PC-9 (cell line): Measurements from ENCODE around the gene EXOSC7. TPM values are rescaled to one million over a fixed set of nuclear protein-coding genes. Genes with fewer than 3 reads are reported as not detected.

Experiments used
- BruUV-seq: library from RNA; stranded (reverse); fragments of 400-500 nt; replicated peaks from 2 replicates; lab custom pipeline; 2021; lab: Mats Ljungman, UMichigan
- CTCF ChIA-PET: fragments of 300-600 bp; sonication (Branson Sonifier 250); formaldehyde crosslinking; loops from one replicate; lab custom pipeline; 2022; ENCODE audit warnings: antibody characterized with exemption; lab: Charles Lee
- POLR2A ChIA-PET: fragments of 300-600 bp; sonication (Branson Sonifier 250); formaldehyde crosslinking; loops from one replicate; lab custom pipeline; 2022; ENCODE audit warnings: antibody characterized with exemption; ENCODE audit not compliant: unreplicated experiment; lab: Charles Lee
- DNase-seq, 2 experiments: peaks; one replicate each; pipeline versions ENCODE4 v3.0.0 to v3.0.0-alpha.2; 2015 to 2022; ENCODE audit warnings: mixed read lengths in 1 of 2
- H2AFZ ChIP-seq: fragments of 200-600 bp; sonication (generic); 2 replicates; pipeline ENCODE4 v1.8.1; 2017; ENCODE audit warnings: antibody characterized with exemption
- H3F3A ChIP-seq: fragments of 200-600 bp; sonication (generic); 2 replicates; pipeline ENCODE4 v1.8.1; 2017; ENCODE audit warnings: antibody characterized with exemption, mild to moderate bottlenecking, low read depth; ENCODE audit not compliant: insufficient read depth
- H3K27ac ChIP-seq: fragments of 200-600 bp; sonication (generic); 2 replicates; pipeline ENCODE4 v1.6.1; 2016; ENCODE audit warnings: mixed run types
- H3K27me3 ChIP-seq: fragments of 200-600 bp; sonication (generic); 2 replicates; pipeline ENCODE4 v1.6.1; 2016; ENCODE audit warnings: low read depth, mixed run types; ENCODE audit not compliant: insufficient read depth
- H3K36me3 ChIP-seq: fragments of 200-600 bp; sonication (generic); 2 replicates; pipeline ENCODE4 v1.6.1; 2016; ENCODE audit warnings: low read depth, mixed run types
- H3K4me1 ChIP-seq: fragments of 200-600 bp; sonication (generic); replicated peaks from 2 replicates; pipeline ENCODE4 v1.6.1; 2016; ENCODE audit warnings: mixed run types; ENCODE audit not compliant: insufficient read depth
- H3K4me2 ChIP-seq: fragments of 200-600 bp; sonication (generic); 2 replicates; pipeline ENCODE4 v1.6.1; 2017; ENCODE audit warnings: mixed run types
- H3K4me3 ChIP-seq: fragments of 200-600 bp; sonication (generic); 2 replicates; pipeline ENCODE4 v1.6.1; 2016; ENCODE audit warnings: mixed run types
- H3K79me2 ChIP-seq: fragments of 200-600 bp; sonication (generic); 2 replicates; pipeline ENCODE4 v1.6.1; 2017; ENCODE audit warnings: low read depth, mixed run types
- H3K9me2 ChIP-seq: fragments of 200-600 bp; sonication (generic); 2 replicates; pipeline ENCODE4 v1.8.1; 2017; ENCODE audit warnings: mild to moderate bottlenecking; ENCODE audit not compliant: insufficient read depth
- H3K9me3 ChIP-seq: fragments of 200-600 bp; sonication (generic); 2 replicates; pipeline ENCODE4 v1.8.1; 2016; ENCODE audit warnings: low read depth; ENCODE audit not compliant: insufficient read depth
- H4K20me1 ChIP-seq: fragments of 200-600 bp; sonication (generic); 2 replicates; pipeline ENCODE4 v1.8.1; 2017; ENCODE audit not compliant: insufficient read depth
- EZH2 ChIP-seq: fragments of 200-600 bp; sonication (generic); IDR thresholded peaks from 2 replicates; pipeline ENCODE4 v1.8.0; 2017; ENCODE audit warnings: antibody characterized with exemption, low read depth
- intact Hi-C: fragments of 100-400 bp; cut with micrococcal nuclease; formaldehyde crosslinking; loops from one replicate; pipeline ENCODE4 v1.10.0; 2022; ENCODE audit not compliant: unreplicated experiment
- total RNA-seq: library from RNA; stranded (reverse); gene quantifications from 2 replicates; pipeline ENCODE4 v1.2.3, GENCODE V29; 2021
- TF ChIP-seq, protein P1 (sequence below): fragments of 200-600 bp; sonication (generic); conservative IDR thresholded peaks from 2 replicates; pipeline ENCODE4 v1.6.1; 2017; ENCODE audit warnings: mixed run types, antibody characterized with exemption, mild to moderate bottlenecking, moderate library complexity

Gene EXOSC7
- total RNA-seq, 1 experiment from 2014 or later, result 56.2 TPM

DNA sequence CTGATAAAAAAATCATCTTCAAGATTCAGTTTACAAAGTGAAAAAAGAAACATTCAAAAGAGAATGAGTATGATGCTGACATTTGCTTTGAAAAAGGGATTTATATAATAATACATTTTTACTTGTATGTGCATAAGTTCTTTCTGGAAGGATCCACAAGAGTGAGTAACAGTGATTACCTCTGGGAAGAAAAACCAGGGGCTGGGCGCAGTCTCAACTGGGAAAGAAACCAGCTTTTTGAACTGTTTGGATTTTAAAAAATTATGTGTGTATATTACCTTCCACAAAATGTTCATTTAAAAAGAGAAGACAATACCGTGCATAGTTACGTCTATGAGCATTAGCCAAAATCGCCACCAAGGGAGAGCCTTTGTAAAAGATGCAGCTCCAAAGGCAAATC lies 51.4 kb downstream of the EXOSC7 start:
- Histone ChIP-seq H3K36me3 (no peaks in the 10 kb centered on the region), H3K9me2 (no peaks in the 10 kb centered on the region), H3K4me3 (no peak overlapping the region), H3F3A (no peaks in the 10 kb centered on the region), H3K9me3 (no peaks in the 10 kb centered on the region), H2AFZ (no peak overlapping the region), H3K27ac (no peak overlapping the region), H3K4me1 (no peaks in the 10 kb centered on the region), H3K4me2 (no peak overlapping the region), H4K20me1 (no peaks in the 10 kb centered on the region), H3K27me3 (no peaks in the 10 kb centered on the region), H3K79me2 (no peaks in the 10 kb centered on the region)
- POLR2A ChIA-PET, result interaction anchor here (0.6 kb wide), 1 partner anchor 35 kb away, joined by 4 read pairs; no protein-coding TSS in a partner anchor
- CTCF ChIA-PET, result no interaction called here
- DNase-seq, result no peak
- no TSS peak for BruUV-seq
- intact Hi-C loops, result no loop called here
- TF ChIP-seq EZH2, result no peak
- TF ChIP-seq, protein P1, sequence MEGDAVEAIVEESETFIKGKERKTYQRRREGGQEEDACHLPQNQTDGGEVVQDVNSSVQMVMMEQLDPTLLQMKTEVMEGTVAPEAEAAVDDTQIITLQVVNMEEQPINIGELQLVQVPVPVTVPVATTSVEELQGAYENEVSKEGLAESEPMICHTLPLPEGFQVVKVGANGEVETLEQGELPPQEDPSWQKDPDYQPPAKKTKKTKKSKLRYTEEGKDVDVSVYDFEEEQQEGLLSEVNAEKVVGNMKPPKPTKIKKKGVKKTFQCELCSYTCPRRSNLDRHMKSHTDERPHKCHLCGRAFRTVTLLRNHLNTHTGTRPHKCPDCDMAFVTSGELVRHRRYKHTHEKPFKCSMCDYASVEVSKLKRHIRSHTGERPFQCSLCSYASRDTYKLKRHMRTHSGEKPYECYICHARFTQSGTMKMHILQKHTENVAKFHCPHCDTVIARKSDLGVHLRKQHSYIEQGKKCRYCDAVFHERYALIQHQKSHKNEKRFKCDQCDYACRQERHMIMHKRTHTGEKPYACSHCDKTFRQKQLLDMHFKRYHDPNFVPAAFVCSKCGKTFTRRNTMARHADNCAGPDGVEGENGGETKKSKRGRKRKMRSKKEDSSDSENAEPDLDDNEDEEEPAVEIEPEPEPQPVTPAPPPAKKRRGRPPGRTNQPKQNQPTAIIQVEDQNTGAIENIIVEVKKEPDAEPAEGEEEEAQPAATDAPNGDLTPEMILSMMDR, result no peak

DNA sequence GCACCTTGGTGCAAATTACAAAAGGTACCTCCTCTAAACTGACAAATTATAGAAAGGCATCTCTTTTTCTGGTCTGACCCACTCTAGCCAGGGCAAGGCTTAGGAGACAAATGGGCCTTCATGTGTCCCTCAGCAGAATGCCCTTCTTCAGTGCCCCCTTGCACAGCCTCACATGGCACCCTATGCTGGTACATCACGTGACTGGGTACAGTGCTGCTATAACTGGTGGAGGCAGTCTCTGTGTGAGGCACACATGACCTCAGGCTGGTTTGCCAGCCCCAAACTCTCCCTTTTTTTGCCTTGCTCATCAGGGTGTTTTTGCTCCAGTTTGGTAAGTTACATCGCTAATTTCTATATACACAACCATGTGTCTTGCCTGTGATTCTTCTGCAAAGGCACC lies 53.2 kb downstream of the EXOSC7 start:
- CTCF ChIA-PET, result no interaction called here

DNA sequence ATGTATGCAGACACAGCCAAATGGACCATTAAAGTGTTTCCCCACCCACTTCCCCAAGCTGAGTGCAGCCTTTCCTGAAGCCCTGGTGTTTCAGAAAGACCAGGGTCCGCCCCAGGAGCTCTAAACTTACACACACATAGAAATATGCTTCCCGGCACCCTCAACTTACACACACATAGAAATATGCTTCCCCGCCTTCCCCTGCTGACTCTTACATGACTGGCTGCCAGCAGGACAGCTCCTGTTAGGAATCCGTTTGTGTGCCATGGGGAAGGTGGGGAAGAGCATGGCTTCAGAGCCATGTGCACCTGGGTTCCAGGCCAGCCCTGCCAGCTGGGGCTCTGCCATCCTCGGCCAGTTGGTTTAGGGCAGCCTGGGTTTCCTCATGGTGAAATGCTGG lies 53.6 kb downstream of the EXOSC7 start:
- Histone ChIP-seq H3K27me3 (no peaks in the 10 kb centered on the region), H3K4me1 (no peaks in the 10 kb centered on the region), H4K20me1 (no peaks in the 10 kb centered on the region), H3K4me2 (no peak overlapping the region), H3F3A (no peaks in the 10 kb centered on the region), H2AFZ (no peak overlapping the region), H3K36me3 (no peaks in the 10 kb centered on the region), H3K4me3 (no peak overlapping the region), H3K9me3 (no peaks in the 10 kb centered on the region), H3K9me2 (no peaks in the 10 kb centered on the region), H3K27ac (no peak overlapping the region), H3K79me2 (no peaks in the 10 kb centered on the region)
- no TSS peak for BruUV-seq
- no peak for DNase-seq
- TF ChIP-seq, protein P1, result no peak
- no peak for TF ChIP-seq EZH2
- POLR2A ChIA-PET, result no interaction called here
- intact Hi-C loops, result loop anchor here (10.0 kb wide), 4 partner anchors 655 to 1345 kb away; partner anchors contain the start of genes CCR5 and SACM1L
- CTCF ChIA-PET, result interaction anchor here (0.6 kb wide), 1 partner anchor 644 kb away, joined by 4 read pairs; no protein-coding TSS in a partner anchor

More for the DNA sequence above, 53.2 kb downstream of the EXOSC7 start:
- BruUV-seq, result no TSS peak
- TF ChIP-seq EZH2, result no peak
- TF ChIP-seq, protein P1, result no peak
- no peak overlapping the region for H2AFZ ChIP-seq
- POLR2A ChIA-PET, result no interaction called here
- H3K9me3 ChIP-seq, result no peaks in the 10 kb centered on the region
- H3K4me2 ChIP-seq, result no peak overlapping the region
- H3K36me3 ChIP-seq, result no peaks in the 10 kb centered on the region
- no peaks in the 10 kb centered on the region for H3K4me1 ChIP-seq
- no peaks in the 10 kb centered on the region for H3K79me2 ChIP-seq
- no peaks in the 10 kb centered on the region for H4K20me1 ChIP-seq
- no peak overlapping the region for H3K27ac ChIP-seq
- intact Hi-C loops, result no loop called here
- no peak overlapping the region for H3K4me3 ChIP-seq
- H3K9me2 ChIP-seq, result no peaks in the 10 kb centered on the region
- DNase-seq, result no peak
- no peaks in the 10 kb centered on the region for H3K27me3 ChIP-seq
- no peaks in the 10 kb centered on the region for H3F3A ChIP-seq
